ENCODE measurements around the gene PRICKLE4.

Gene PRICKLE4

GRCh38 chr6:41836660-41837052 is 56.1 kb downstream of the PRICKLE4 start:
- Histone ChIP-seq H3K4me3 (ENCODE audit: low read depth in 1 of 2, low read length in 1 of 2) (no peak overlapping the region), H3K36me3 (no peaks in the 10 kb centered on the region), H3K27me3 (no peaks in the 10 kb centered on the region), H3K4me1 (ENCODE audit: control insufficient read depth in 1 of 2, insufficient read depth in 1 of 2, low read depth in 1 of 2, low read length in 1 of 2) (no peaks in the 10 kb centered on the region), H3K27ac (no peak overlapping the region), H3K9me3 (no peaks in the 10 kb centered on the region)
- no peak for TF ChIP-seq CTCF (IDR thresholded peaks at IDR 0.05)

Measured in neutrophil (primary cell).